ENCODE data around the gene OR1A1.
A peak's percentile ranks its signal among the peaks of the same experiment; 100 is the strongest.

The OR1A1 gene, protein sequence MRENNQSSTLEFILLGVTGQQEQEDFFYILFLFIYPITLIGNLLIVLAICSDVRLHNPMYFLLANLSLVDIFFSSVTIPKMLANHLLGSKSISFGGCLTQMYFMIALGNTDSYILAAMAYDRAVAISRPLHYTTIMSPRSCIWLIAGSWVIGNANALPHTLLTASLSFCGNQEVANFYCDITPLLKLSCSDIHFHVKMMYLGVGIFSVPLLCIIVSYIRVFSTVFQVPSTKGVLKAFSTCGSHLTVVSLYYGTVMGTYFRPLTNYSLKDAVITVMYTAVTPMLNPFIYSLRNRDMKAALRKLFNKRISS

DNA sequence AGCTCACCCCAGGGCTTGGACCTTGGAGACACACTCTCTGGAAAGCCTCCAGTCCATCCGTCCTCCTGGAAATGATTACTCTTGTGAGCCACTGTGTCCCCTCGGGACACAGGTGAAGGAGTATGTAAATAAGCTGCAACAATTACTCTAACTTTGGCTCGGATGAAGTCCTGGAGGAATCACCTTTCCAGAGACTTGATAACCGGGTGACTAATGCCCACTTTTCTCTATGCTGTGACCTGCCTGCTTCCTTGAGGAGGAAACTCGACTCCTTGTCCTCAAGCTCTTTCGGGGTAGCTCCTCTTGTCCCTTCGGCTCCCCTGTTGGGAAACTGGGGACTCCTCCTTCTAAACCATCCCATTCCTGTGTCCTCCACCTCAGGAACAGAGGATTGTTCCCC is at the start of gene OR1A1:
Gene OR1A1, plus strand, starts transcription at position 301 of the 400 bp plus-strand sequence. CDS start 7,954 bp downstream, outside the sequence.
- H3K36me3 ChIP-seq (ENCODE audit: control insufficient read depth, insufficient read depth, low read length): no peaks in the 10 kb centered on the region
- TF ChIP-seq, protein P1, sequence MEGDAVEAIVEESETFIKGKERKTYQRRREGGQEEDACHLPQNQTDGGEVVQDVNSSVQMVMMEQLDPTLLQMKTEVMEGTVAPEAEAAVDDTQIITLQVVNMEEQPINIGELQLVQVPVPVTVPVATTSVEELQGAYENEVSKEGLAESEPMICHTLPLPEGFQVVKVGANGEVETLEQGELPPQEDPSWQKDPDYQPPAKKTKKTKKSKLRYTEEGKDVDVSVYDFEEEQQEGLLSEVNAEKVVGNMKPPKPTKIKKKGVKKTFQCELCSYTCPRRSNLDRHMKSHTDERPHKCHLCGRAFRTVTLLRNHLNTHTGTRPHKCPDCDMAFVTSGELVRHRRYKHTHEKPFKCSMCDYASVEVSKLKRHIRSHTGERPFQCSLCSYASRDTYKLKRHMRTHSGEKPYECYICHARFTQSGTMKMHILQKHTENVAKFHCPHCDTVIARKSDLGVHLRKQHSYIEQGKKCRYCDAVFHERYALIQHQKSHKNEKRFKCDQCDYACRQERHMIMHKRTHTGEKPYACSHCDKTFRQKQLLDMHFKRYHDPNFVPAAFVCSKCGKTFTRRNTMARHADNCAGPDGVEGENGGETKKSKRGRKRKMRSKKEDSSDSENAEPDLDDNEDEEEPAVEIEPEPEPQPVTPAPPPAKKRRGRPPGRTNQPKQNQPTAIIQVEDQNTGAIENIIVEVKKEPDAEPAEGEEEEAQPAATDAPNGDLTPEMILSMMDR (IDR thresholded peaks at IDR 0.05): no peak
- H3K27me3 ChIP-seq (ENCODE audit: control insufficient read depth, insufficient read depth, low read length): no peaks in the 10 kb centered on the region
- H3K4me3 ChIP-seq (ENCODE audit: low read depth, low read length): no peak within 1 kb of the TSS
- H3K27ac ChIP-seq: no peak within 1 kb of the TSS
- H3K79me2 ChIP-seq: no peaks in the 10 kb centered on the region
- H3K4me2 ChIP-seq (ENCODE audit: low read length): no peak within 1 kb of the TSS
- no peaks in the 10 kb centered on the region for H3K9me3 ChIP-seq (ENCODE audit: control insufficient read depth, low read length)
- H3K9ac ChIP-seq: no peak within 1 kb of the TSS
- H3K4me1 ChIP-seq: no peaks in the 10 kb centered on the region
- no peak within 1 kb of the TSS for H2AFZ ChIP-seq

DNA sequence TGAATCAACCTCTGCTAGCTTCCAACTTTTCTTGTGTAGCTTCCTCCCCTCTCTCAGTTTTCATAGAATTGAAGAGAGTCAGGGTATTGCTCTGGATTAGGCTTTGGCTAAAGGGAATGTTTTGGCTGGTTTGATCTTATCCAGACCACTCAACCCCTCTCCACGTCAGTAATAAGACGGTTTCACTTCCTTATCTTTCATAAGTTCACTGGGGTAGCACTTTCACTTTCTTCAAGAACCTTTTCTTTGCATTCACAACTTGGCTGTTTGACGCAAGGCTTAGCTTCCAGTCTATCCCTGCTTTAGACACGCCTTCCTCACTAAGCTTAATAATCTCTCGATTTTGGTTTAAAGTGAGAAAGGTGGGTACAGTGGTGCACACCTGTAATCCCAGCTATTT is 39.9 kb upstream of the OR1A1 start:
- Histone ChIP-seq H3K4me2 (ENCODE audit: low read length) (no peak overlapping the region), H3K4me1 (no peaks in the 10 kb centered on the region)
- TF ChIP-seq, protein P1 (IDR thresholded peaks at IDR 0.05): no peak

DNA sequence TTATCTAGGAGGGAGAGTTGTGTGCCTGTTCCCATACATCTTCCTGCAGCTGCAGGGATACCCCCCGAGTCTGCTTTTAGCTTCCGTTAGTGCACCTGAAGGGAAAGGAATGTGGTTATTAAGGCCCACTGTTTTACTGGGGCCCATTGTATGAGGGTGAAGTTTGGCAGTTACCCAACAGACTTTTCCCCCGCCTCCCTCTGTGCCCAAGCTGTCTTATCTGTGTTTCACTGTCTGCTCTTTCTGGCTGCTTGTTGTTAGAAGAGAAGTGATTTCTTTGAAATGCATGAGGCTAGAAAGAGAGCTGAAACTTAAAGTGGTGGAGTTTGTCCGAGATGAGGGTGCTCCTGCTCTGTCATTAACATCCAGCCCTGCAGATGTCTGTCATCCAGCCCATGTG is 17.5 kb upstream of the OR1A1 start:
- Histone ChIP-seq H3K36me3 (ENCODE audit: control insufficient read depth, insufficient read depth, low read length) (no peaks in the 10 kb centered on the region), H3K4me1 (no peaks in the 10 kb centered on the region), H3K4me2 (ENCODE audit: low read length) (no peak overlapping the region), H2AFZ (peak overlapping the region; percentile 14), H3K9me3 (ENCODE audit: control insufficient read depth, low read length) (no peaks in the 10 kb centered on the region), H3K9ac (no peak overlapping the region), H3K27me3 (ENCODE audit: control insufficient read depth, insufficient read depth, low read length) (no peaks in the 10 kb centered on the region), H3K4me3 (ENCODE audit: low read depth, low read length) (no peak overlapping the region), H3K27ac (no peak overlapping the region), H3K79me2 (no peaks in the 10 kb centered on the region)
- TF ChIP-seq, protein P1 (IDR thresholded peaks at IDR 0.05): no peak

More for the DNA sequence above, 39.9 kb upstream of the OR1A1 start:
- Histone ChIP-seq H3K27ac (no peak overlapping the region), H3K9ac (no peak overlapping the region), H3K4me3 (ENCODE audit: low read depth, low read length) (no peak overlapping the region), H3K79me2 (no peaks in the 10 kb centered on the region), H3K36me3 (ENCODE audit: control insufficient read depth, insufficient read depth, low read length) (no peaks in the 10 kb centered on the region), H3K9me3 (ENCODE audit: control insufficient read depth, low read length) (no peaks in the 10 kb centered on the region), H3K27me3 (ENCODE audit: control insufficient read depth, insufficient read depth, low read length) (no peaks in the 10 kb centered on the region), H2AFZ (no peak overlapping the region)

DNA sequence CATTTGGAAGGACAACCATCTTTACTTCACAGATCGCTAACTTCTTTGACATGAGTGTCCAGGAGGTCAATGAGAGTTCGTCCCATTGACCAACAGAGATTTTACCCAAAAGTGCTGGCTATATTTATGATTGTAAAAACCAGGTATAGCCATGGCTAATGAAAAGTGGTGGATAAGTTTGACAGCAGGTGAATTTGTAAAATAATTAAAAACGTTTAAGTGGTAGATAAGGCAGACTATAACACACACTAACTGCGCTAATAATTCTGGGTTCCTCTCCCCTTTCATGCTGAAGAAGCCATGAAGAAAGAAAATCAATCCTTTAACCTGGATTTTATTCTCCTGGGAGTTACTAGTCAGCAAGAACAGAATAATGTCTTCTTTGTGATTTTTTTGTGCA is 10.2 kb upstream of the OR1A1 start, which contains the start of gene OR1A2:
Gene OR1A2, plus strand, starts transcription at position 301 of the 400 bp plus-strand sequence. Its CDS starts 0 bp downstream, at position 301.
- no peaks in the 10 kb centered on the region for H3K4me1 ChIP-seq
- TF ChIP-seq, protein P1 (IDR thresholded peaks at IDR 0.05): no peak
- H3K36me3 ChIP-seq (ENCODE audit: control insufficient read depth, insufficient read depth, low read length): no peaks in the 10 kb centered on the region
- no peak within 1 kb of the TSS for H3K4me3 ChIP-seq (ENCODE audit: low read depth, low read length)
- no peak within 1 kb of the TSS for H2AFZ ChIP-seq
- no peaks in the 10 kb centered on the region for H3K9me3 ChIP-seq (ENCODE audit: control insufficient read depth, low read length)
- no peak within 1 kb of the TSS for H3K9ac ChIP-seq
- H3K4me2 ChIP-seq (ENCODE audit: low read length): no peak within 1 kb of the TSS
- H3K27me3 ChIP-seq (ENCODE audit: control insufficient read depth, insufficient read depth, low read length): no peaks in the 10 kb centered on the region
- no peak within 1 kb of the TSS for H3K27ac ChIP-seq
- H3K79me2 ChIP-seq: no peaks in the 10 kb centered on the region

DNA sequence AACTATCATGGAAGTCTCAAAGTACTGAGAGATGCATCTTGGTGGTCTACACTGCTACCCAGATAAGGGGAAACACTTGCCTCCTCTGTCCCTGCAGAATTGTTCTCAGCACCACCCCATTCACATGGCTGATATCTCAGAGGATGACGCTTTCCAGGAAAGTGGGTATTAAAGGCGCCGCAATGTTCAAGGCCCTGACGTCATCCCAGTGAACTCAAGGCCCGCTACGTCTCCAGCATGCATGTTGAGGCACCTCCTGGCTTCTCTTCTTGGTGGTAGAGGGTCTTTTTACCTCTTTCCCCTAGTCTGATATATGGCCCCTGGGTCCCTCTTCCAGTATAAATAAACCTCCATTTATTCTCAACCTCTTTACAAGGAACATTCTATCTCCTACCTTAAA is 1.0 kb downstream of the OR1A1 start:
- TF ChIP-seq, protein P1 (IDR thresholded peaks at IDR 0.05): no peak
- no peak overlapping the region for H3K9ac ChIP-seq
- no peaks in the 10 kb centered on the region for H3K4me1 ChIP-seq

More for the DNA sequence above, 1.0 kb downstream of the OR1A1 start:
- Histone ChIP-seq H3K36me3 (ENCODE audit: control insufficient read depth, insufficient read depth, low read length) (no peaks in the 10 kb centered on the region), H2AFZ (no peak overlapping the region), H3K79me2 (no peaks in the 10 kb centered on the region), H3K4me3 (ENCODE audit: low read depth, low read length) (no peak overlapping the region), H3K4me2 (ENCODE audit: low read length) (no peak overlapping the region), H3K9me3 (ENCODE audit: control insufficient read depth, low read length) (no peaks in the 10 kb centered on the region), H3K27me3 (ENCODE audit: control insufficient read depth, insufficient read depth, low read length) (no peaks in the 10 kb centered on the region), H3K27ac (no peak overlapping the region)
